ENCODE data around the gene NDUFS8. TPM values are rescaled to one million over a fixed set of nuclear protein-coding genes. Genes with fewer than 3 reads are reported as not detected.

Gene NDUFS8
- total and polyA plus RNA-seq, 10 of the 15 experiments (the other 5 are each of a cell fraction or from before 2014, with no cell fraction given): 17.6 to 308 (median 120) TPM

- RAD21 ChIA-PET (ENCODE audit: unreplicated experiment): interaction anchor here (1.5 kb wide), 1 partner anchor 10 kb away, joined by 3 read pairs; no protein-coding TSS in a partner anchor
- ATAC-seq: no peak
- POLR2A ChIA-PET: interaction anchor here (1.4 kb wide), 1 partner anchor 10 kb away, joined by 4 read pairs; no protein-coding TSS in a partner anchor
- in situ Hi-C loops (cut with MboI): no loop called here
- Histone ChIP-seq H3K27ac (ENCODE audit: control insufficient read depth, insufficient read depth) (no peak overlapping the region), H3K4me1 (ENCODE audit: control insufficient read depth, insufficient read depth, low read length) (no peaks in the 10 kb centered on the region), H3K4me2 (ENCODE audit: control insufficient read depth, insufficient read depth) (no peak overlapping the region), H3K4me3 (no peak overlapping the region), H4K20me1 (ENCODE audit: control insufficient read depth, insufficient read depth) (no peaks in the 10 kb centered on the region), H3K36me3 (ENCODE audit: control insufficient read depth in 2 of 2, insufficient read depth in 2 of 2, low read length in 1 of 2) (peaks cover 14 to 24% of the 10 kb centered on the region in 2 experiments; a peak in 3 of 4 replicates), H3K27me3 (replicated peaks in 1 of 2; ENCODE audit: control insufficient read depth in 2 of 2, insufficient read depth in 2 of 2, low read length in 1 of 2) (no peaks in the 10 kb centered on the region), H3K79me2 (ENCODE audit: control insufficient read depth, insufficient read depth, low read length) (no peaks in the 10 kb centered on the region), H3K9ac (ENCODE audit: control insufficient read depth, insufficient read depth, low read length) (no peak overlapping the region), H2AFZ (ENCODE audit: control insufficient read depth, low read depth, low read length) (no peak overlapping the region), H3K9me3 (replicated peaks; ENCODE audit: control insufficient read depth, insufficient read depth, low read length) (no peaks in the 10 kb centered on the region)
- intact Hi-C loops (cut with micrococcal nuclease; ENCODE audit: unreplicated experiment): no loop called here
- DNase-seq (ENCODE audit: low read depth, low spot score): no peak
- SMC1A ChIA-PET (ENCODE audit: uncharacterized antibody, unreplicated experiment): no interaction called here
- no peak for TF ChIP-seq ASH2L (IDR thresholded peaks at IDR 0.05; ENCODE audit: borderline replicate concordance, low read depth)
- peak; percentile 43; the same call in 1 of the 2 replicates for TF ChIP-seq POLR2A (IDR thresholded peaks at IDR 0.05; ENCODE audit: low read depth, low read length)
- CTCF ChIA-PET: no interaction called here
- BruUV-seq (replicated peaks): no TSS peak
- FAIRE-seq: no peak
- 93% methylated on average over 14 of the region's 14 CpGs for WGBS (ENCODE audit: insufficient coverage, insufficient replicate concordance, low lambda C conversion rate, missing lambda C conversion rate)
Observed at GRCh38 chr11:68051191-68052136, 21.0 kb downstream of the NDUFS8 start.

- Histone ChIP-seq H3K4me3 (no peak overlapping the region), H3K27me3 (replicated peaks in 1 of 2; ENCODE audit: control insufficient read depth in 2 of 2, insufficient read depth in 2 of 2, low read length in 1 of 2) (no peaks in the 10 kb centered on the region), H3K4me1 (ENCODE audit: control insufficient read depth, insufficient read depth, low read length) (no peaks in the 10 kb centered on the region), H3K4me2 (ENCODE audit: control insufficient read depth, insufficient read depth) (no peak overlapping the region), H2AFZ (ENCODE audit: control insufficient read depth, low read depth, low read length) (no peak overlapping the region), H3K9ac (ENCODE audit: control insufficient read depth, insufficient read depth, low read length) (no peak overlapping the region), H3K36me3 (ENCODE audit: control insufficient read depth in 2 of 2, insufficient read depth in 2 of 2, low read length in 1 of 2) (peaks cover 14 to 24% of the 10 kb centered on the region in 2 experiments; a peak in 3 of 4 replicates), H3K27ac (ENCODE audit: control insufficient read depth, insufficient read depth) (no peak overlapping the region), H3K79me2 (ENCODE audit: control insufficient read depth, insufficient read depth, low read length) (no peaks in the 10 kb centered on the region), H4K20me1 (ENCODE audit: control insufficient read depth, insufficient read depth) (no peaks in the 10 kb centered on the region), H3K9me3 (replicated peaks; ENCODE audit: control insufficient read depth, insufficient read depth, low read length) (no peaks in the 10 kb centered on the region)
- RAD21 ChIA-PET (ENCODE audit: unreplicated experiment): interaction anchor here (1.5 kb wide), 1 partner anchor 11 kb away, joined by 3 read pairs; no protein-coding TSS in a partner anchor
- 95% methylated on average over 15 of the region's 15 CpGs for WGBS (ENCODE audit: insufficient coverage, insufficient replicate concordance, low lambda C conversion rate, missing lambda C conversion rate)
- DNase-seq (ENCODE audit: low read depth, low spot score) (no peak), ATAC-seq (no peak; the same call in 2 of the 3 replicates), FAIRE-seq (no peak)
- in situ Hi-C loops (cut with MboI) (no loop called here), intact Hi-C loops (cut with micrococcal nuclease; ENCODE audit: unreplicated experiment) (no loop called here)
- BruUV-seq (replicated peaks): no TSS peak
- CTCF ChIA-PET: no interaction called here
- SMC1A ChIA-PET (ENCODE audit: uncharacterized antibody, unreplicated experiment): no interaction called here
- POLR2A ChIA-PET: interaction anchor here (1.3 to 1.4 kb wide), 2 partner anchors 11 to 15 kb away, joined by 4 read pairs; no protein-coding TSS in a partner anchor
- TF ChIP-seq, protein P1, sequence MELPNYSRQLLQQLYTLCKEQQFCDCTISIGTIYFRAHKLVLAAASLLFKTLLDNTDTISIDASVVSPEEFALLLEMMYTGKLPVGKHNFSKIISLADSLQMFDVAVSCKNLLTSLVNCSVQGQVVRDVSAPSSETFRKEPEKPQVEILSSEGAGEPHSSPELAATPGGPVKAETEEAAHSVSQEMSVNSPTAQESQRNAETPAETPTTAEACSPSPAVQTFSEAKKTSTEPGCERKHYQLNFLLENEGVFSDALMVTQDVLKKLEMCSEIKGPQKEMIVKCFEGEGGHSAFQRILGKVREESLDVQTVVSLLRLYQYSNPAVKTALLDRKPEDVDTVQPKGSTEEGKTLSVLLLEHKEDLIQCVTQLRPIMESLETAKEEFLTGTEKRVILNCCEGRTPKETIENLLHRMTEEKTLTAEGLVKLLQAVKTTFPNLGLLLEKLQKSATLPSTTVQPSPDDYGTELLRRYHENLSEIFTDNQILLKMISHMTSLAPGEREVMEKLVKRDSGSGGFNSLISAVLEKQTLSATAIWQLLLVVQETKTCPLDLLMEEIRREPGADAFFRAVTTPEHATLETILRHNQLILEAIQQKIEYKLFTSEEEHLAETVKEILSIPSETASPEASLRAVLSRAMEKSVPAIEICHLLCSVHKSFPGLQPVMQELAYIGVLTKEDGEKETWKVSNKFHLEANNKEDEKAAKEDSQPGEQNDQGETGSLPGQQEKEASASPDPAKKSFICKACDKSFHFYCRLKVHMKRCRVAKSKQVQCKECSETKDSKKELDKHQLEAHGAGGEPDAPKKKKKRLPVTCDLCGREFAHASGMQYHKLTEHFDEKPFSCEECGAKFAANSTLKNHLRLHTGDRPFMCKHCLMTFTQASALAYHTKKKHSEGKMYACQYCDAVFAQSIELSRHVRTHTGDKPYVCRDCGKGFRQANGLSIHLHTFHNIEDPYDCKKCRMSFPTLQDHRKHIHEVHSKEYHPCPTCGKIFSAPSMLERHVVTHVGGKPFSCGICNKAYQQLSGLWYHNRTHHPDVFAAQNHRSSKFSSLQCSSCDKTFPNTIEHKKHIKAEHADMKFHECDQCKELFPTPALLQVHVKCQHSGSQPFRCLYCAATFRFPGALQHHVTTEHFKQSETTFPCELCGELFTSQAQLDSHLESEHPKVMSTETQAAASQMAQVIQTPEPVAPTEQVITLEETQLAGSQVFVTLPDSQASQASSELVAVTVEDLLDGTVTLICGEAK (IDR thresholded peaks at IDR 0.05; ENCODE audit: borderline replicate concordance): no peak
- TF ChIP-seq GABPA (IDR thresholded peaks at IDR 0.05; ENCODE audit: low read depth) (no peak), POLR2A (IDR thresholded peaks at IDR 0.05; ENCODE audit: low read depth, low read length) (peak; percentile 42; the same call in 1 of the 2 replicates), NFYB (IDR thresholded peaks at IDR 0.05; ENCODE audit: insufficient read depth, low read depth, low read length) (no peak), EZH2 (IDR thresholded peaks at IDR 0.05; ENCODE audit: borderline replicate concordance, control insufficient read depth, low read depth, low read length) (no peak)
- TF ChIP-seq, protein P2, sequence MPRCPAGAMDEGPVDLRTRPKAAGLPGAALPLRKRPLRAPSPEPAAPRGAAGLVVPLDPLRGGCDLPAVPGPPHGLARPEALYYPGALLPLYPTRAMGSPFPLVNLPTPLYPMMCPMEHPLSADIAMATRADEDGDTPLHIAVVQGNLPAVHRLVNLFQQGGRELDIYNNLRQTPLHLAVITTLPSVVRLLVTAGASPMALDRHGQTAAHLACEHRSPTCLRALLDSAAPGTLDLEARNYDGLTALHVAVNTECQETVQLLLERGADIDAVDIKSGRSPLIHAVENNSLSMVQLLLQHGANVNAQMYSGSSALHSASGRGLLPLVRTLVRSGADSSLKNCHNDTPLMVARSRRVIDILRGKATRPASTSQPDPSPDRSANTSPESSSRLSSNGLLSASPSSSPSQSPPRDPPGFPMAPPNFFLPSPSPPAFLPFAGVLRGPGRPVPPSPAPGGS (IDR thresholded peaks at IDR 0.05; ENCODE audit: borderline replicate concordance, insufficient read depth, low read depth, low read length, poor library complexity, severe bottlenecking): peak; percentile 20
Observed at GRCh38 chr11:68052137-68052873, 21.8 kb downstream of the NDUFS8 start.

All from GM12878 (cell line).